Measurements from ENCODE around the gene BSPRY.

DNA sequence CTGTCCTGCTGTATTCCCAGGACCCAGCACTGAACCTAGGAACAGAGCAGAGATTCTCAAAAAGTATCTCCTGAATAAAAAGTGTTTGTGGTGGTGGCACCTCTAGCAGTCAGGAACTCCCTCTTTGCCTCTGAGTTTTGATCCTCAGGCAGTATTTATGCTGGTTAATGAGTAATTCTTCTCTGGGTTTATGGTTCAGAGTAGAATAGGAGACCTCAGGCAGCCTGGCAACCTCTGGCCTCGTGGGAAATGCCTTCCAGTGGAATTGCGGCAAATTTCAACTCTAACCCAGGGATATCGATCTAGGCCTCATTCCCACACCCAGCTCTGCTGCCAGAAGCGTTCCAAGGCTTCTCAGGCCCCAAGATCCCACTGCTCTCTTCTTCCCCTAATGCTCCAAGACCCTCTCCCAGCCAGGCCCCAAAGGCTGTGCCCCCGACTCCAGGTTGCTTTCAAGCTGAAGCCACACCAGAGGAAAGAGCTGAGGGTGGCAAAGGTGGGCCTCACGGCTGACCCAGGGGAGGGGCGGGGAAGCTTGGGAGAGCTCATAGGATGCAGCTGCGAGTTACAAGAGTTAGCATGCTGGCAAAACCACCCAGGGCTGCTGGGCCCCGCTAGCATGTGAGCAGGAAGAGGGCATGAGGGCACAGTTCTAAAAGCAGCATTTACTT lies 38.4 kb downstream of the BSPRY start:
- TF ChIP-seq, protein P1, sequence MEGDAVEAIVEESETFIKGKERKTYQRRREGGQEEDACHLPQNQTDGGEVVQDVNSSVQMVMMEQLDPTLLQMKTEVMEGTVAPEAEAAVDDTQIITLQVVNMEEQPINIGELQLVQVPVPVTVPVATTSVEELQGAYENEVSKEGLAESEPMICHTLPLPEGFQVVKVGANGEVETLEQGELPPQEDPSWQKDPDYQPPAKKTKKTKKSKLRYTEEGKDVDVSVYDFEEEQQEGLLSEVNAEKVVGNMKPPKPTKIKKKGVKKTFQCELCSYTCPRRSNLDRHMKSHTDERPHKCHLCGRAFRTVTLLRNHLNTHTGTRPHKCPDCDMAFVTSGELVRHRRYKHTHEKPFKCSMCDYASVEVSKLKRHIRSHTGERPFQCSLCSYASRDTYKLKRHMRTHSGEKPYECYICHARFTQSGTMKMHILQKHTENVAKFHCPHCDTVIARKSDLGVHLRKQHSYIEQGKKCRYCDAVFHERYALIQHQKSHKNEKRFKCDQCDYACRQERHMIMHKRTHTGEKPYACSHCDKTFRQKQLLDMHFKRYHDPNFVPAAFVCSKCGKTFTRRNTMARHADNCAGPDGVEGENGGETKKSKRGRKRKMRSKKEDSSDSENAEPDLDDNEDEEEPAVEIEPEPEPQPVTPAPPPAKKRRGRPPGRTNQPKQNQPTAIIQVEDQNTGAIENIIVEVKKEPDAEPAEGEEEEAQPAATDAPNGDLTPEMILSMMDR (CRISPR knock-in tag; IDR thresholded peaks at IDR 0.05), result 0 out of 2 replicates have a peak, but pooled peaks have one; percentile 18
- no peak; a peak in 1 of 4 replicates for TF ChIP-seq KLF16 (CRISPR knock-in tag; IDR thresholded peaks at IDR 0.05)
- TF ChIP-seq GPN1 (CRISPR knock-in tag; IDR thresholded peaks at IDR 0.05; ENCODE audit: borderline replicate concordance), result no peak
- TF ChIP-seq RXRA (CRISPR knock-in tag; IDR thresholded peaks at IDR 0.05), result peak; percentile 93
- peak; percentile 2 to 26; a peak in 1 of 4 replicates for TF ChIP-seq MAFK (conservative IDR thresholded peaks at IDR 0.05 in 1 of 2, IDR thresholded peaks at IDR 0.05 in 1 of 2; ENCODE audit: low read length in 2 of 2)
- TF ChIP-seq NCOA1 (CRISPR knock-in tag; IDR thresholded peaks at IDR 0.05), result peak; percentile 70; the same call in 1 of the 2 replicates
- TF ChIP-seq BRD4 (CRISPR knock-in tag; IDR thresholded peaks at IDR 0.05), result peak; percentile 73; the same call in 1 of the 2 replicates
- TF ChIP-seq MIER3 (CRISPR knock-in tag; IDR thresholded peaks at IDR 0.05; ENCODE audit: borderline replicate concordance), result no peak; the same call in 1 of the 2 replicates
- TF ChIP-seq ZMAT3 (CRISPR knock-in tag; conservative IDR thresholded peaks at IDR 0.05), result peak; percentile 51; the same call in 1 of the 2 replicates
- TF ChIP-seq SP2 (CRISPR knock-in tag; IDR thresholded peaks at IDR 0.05), result no peak
- TF ChIP-seq, protein P2, sequence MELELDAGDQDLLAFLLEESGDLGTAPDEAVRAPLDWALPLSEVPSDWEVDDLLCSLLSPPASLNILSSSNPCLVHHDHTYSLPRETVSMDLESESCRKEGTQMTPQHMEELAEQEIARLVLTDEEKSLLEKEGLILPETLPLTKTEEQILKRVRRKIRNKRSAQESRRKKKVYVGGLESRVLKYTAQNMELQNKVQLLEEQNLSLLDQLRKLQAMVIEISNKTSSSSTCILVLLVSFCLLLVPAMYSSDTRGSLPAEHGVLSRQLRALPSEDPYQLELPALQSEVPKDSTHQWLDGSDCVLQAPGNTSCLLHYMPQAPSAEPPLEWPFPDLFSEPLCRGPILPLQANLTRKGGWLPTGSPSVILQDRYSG (CRISPR knock-in tag; IDR thresholded peaks at IDR 0.05), result no peak
- peak; percentile 44; the same call in 1 of the 2 replicates for TF ChIP-seq ETV5 (CRISPR knock-in tag; IDR thresholded peaks at IDR 0.05; ENCODE audit: borderline replicate concordance)
- TF ChIP-seq ZNF24 (IDR thresholded peaks at IDR 0.05), result no peak
